GM18505 (cell line): ENCODE results near the gene NEK10.
"Not testable (repeated sequence)": the region's sequence is repeated elsewhere in the genome, so short reads cannot be mapped to it uniquely, and the experiment has no call there.

Source experiments
- ATAC-seq: cut with Tn5 transposase; IDR thresholded peaks from one replicate; pipeline ENCODE4 v1.9.1; 2021; ENCODE audit not compliant: unreplicated experiment
- POLR2A ChIP-seq: IDR thresholded peaks from 4 replicates; pipeline ENCODE4 v1.6.1; 2011; ENCODE audit warnings: borderline replicate concordance; ENCODE audit not compliant: insufficient read depth, insufficient read length; ENCODE audit errors: extremely low read depth

NEK10 gene

GRCh38 chr3:27335571-27335970 lies 33.6 kb downstream of the NEK10 start:
- no peak for ATAC-seq
- no peak for TF ChIP-seq POLR2A

GRCh38 chr3:27333843-27334242 lies 35.3 kb downstream of the NEK10 start:
- no peak for TF ChIP-seq POLR2A
- no peak for ATAC-seq

- not testable (repeated sequence) for ATAC-seq
These were observed 40.0 kb downstream of the NEK10 start for GRCh38 chr3:27328982-27329762.

GRCh38 chr3:27326629-27327545 lies 42.3 kb downstream of the NEK10 start:
- no peak for TF ChIP-seq POLR2A
- no peak for ATAC-seq

- TF ChIP-seq POLR2A = no peak
- no peak for ATAC-seq
These were observed 43.0 kb downstream of the NEK10 start for GRCh38 chr3:27326202-27326601.

- no peak for TF ChIP-seq POLR2A
- ATAC-seq = peak; percentile 64
These were observed 43.8 kb downstream of the NEK10 start for GRCh38 chr3:27325419-27325818.

- no peak for TF ChIP-seq POLR2A
- no peak for ATAC-seq
These were observed 44.5 kb downstream of the NEK10 start for GRCh38 chr3:27324686-27325085.

GRCh38 chr3:27323087-27323570 lies 46.1 kb downstream of the NEK10 start:
- no peak for ATAC-seq
- no peak for TF ChIP-seq POLR2A

- no peak for ATAC-seq
- TF ChIP-seq POLR2A = no peak
These were observed 46.5 kb downstream of the NEK10 start for GRCh38 chr3:27322634-27323033.

GRCh38 chr3:27319847-27320526 lies 49.2 kb downstream of the NEK10 start:
- no peak for TF ChIP-seq POLR2A
- no peak for ATAC-seq

- ATAC-seq = no peak
- no peak for TF ChIP-seq POLR2A
These were observed 49.9 kb downstream of the NEK10 start for GRCh38 chr3:27319304-27319703.

GRCh38 chr3:27317096-27317495 lies 52.1 kb downstream of the NEK10 start:
- TF ChIP-seq POLR2A = no peak
- no peak for ATAC-seq

- no peak for TF ChIP-seq POLR2A
- no peak for ATAC-seq
These were observed 54.2 kb downstream of the NEK10 start for GRCh38 chr3:27315003-27315402.
